ENCODE results near the gene NUP210. TPM values are rescaled to one million over a fixed set of nuclear protein-coding genes. Genes with fewer than 3 reads are reported as not detected.

The NUP210 gene
- total RNA-seq, 3 donors from 2014 or later (not counting 1 experiment from before 2014, with no cell fraction given): 156 to 194 (median 179) TPM

- intact Hi-C loops (cut with micrococcal nuclease): no loop called here
- WGBS (ENCODE audit: insufficient coverage): 97% methylated on average over 13 of the region's 13 CpGs
- H3K27ac ChIP-seq (ENCODE audit: low read length): no peak overlapping the region
- no peaks in the 10 kb centered on the region for H3K4me1 ChIP-seq (ENCODE audit: control insufficient read depth, insufficient read depth, low read length)
- TF ChIP-seq CTCF (IDR thresholded peaks at IDR 0.05): no peak
- H3K4me3 ChIP-seq (ENCODE audit: low read length): no peak overlapping the region
- no peaks in the 10 kb centered on the region for H3K9me3 Mint-ChIP-seq
- H3K36me3 Mint-ChIP-seq: peaks cover 19% of the 10 kb centered on the region
- no peak for ATAC-seq
- no peaks in the 10 kb centered on the region for H3K27me3 Mint-ChIP-seq (ENCODE audit: low read depth in 2 of 2)
- no peaks in the 10 kb centered on the region for H3K27me3 ChIP-seq (ENCODE audit: control insufficient read depth, insufficient read depth, low read length)
- no peak for DNase-seq
- H3K36me3 ChIP-seq (ENCODE audit: control insufficient read depth, insufficient read depth, low read length): peaks cover 93% of the 10 kb centered on the region
- H3K27ac Mint-ChIP-seq: peak overlapping the region in 1 of 2 donors; percentile 14
- H3K9me3 ChIP-seq (ENCODE audit: control insufficient read depth, insufficient read depth, low read length): no peaks in the 10 kb centered on the region
- H3K4me1 Mint-ChIP-seq: peaks cover 16 to 22% of the 10 kb centered on the region in 2 donors
- no peak overlapping the region for H3K4me3 Mint-ChIP-seq
Measured at GRCh38 chr3:13388816-13389215, 31.3 kb downstream of the NUP210 start.

GRCh38 chr3:13385373-13385965, 34.7 kb downstream of the NUP210 start:
- no peak overlapping the region for H3K4me3 Mint-ChIP-seq
- H3K4me1 Mint-ChIP-seq: peaks cover 19 to 24% of the 10 kb centered on the region in 2 donors
- peaks cover 25% of the 10 kb centered on the region for H3K36me3 Mint-ChIP-seq
- TF ChIP-seq CTCF (IDR thresholded peaks at IDR 0.05): no peak
- no peak overlapping the region for H3K27ac ChIP-seq (ENCODE audit: low read length)
- peaks cover 89% of the 10 kb centered on the region for H3K36me3 ChIP-seq (ENCODE audit: control insufficient read depth, insufficient read depth, low read length)
- H3K27me3 ChIP-seq (ENCODE audit: control insufficient read depth, insufficient read depth, low read length): no peaks in the 10 kb centered on the region
- no peaks in the 10 kb centered on the region for H3K9me3 ChIP-seq (ENCODE audit: control insufficient read depth, insufficient read depth, low read length)
- no peaks in the 10 kb centered on the region for H3K9me3 Mint-ChIP-seq
- intact Hi-C loops (cut with micrococcal nuclease): no loop called here
- peak overlapping the region in 1 of 2 donors; percentile 3 for H3K27ac Mint-ChIP-seq
- DNase-seq (no peak), ATAC-seq (no peak)
- no peak overlapping the region for H3K4me3 ChIP-seq (ENCODE audit: low read length)
- WGBS (ENCODE audit: insufficient coverage): 63% methylated on average over 3 of the region's 3 CpGs
- H3K4me1 ChIP-seq (ENCODE audit: control insufficient read depth, insufficient read depth, low read length): no peaks in the 10 kb centered on the region
- no peaks in the 10 kb centered on the region for H3K27me3 Mint-ChIP-seq (ENCODE audit: low read depth in 2 of 2)

- Histone ChIP-seq H3K4me3 (ENCODE audit: low read length) (no peak overlapping the region), H3K27ac (ENCODE audit: low read length) (no peak overlapping the region), H3K4me1 (ENCODE audit: control insufficient read depth, insufficient read depth, low read length) (no peaks in the 10 kb centered on the region), H3K36me3 (ENCODE audit: control insufficient read depth, insufficient read depth, low read length) (peaks cover 85% of the 10 kb centered on the region), H3K9me3 (ENCODE audit: control insufficient read depth, insufficient read depth, low read length) (no peaks in the 10 kb centered on the region), H3K27me3 (ENCODE audit: control insufficient read depth, insufficient read depth, low read length) (no peaks in the 10 kb centered on the region)
- Mint-ChIP-seq H3K4me3 (no peak overlapping the region), H3K9me3 (no peaks in the 10 kb centered on the region), H3K27ac (peak overlapping the region; percentile 41 to 76), H3K36me3 (peaks cover 33% of the 10 kb centered on the region), H3K27me3 (ENCODE audit: low read depth in 2 of 2) (no peaks in the 10 kb centered on the region), H3K4me1 (peaks cover 20 to 24% of the 10 kb centered on the region in 2 donors)
- intact Hi-C loops (cut with micrococcal nuclease): no loop called here
- DNase-seq (no peak), ATAC-seq (no peak)
- TF ChIP-seq CTCF (IDR thresholded peaks at IDR 0.05): no peak
Measured at GRCh38 chr3:13380971-13381370, 39.2 kb downstream of the NUP210 start.

Data from natural killer cell (primary cell).